PC-9 (cell line): ENCODE data around the gene MPEG1.

ENCODE experiments used
- EZH2 ChIP-seq: fragments of 200-600 bp; sonication (generic); IDR thresholded peaks from 2 replicates; pipeline ENCODE4 v1.8.0; 2017; ENCODE audit warnings: antibody characterized with exemption, low read depth
- TF ChIP-seq, protein P1 (sequence below): fragments of 200-600 bp; sonication (generic); conservative IDR thresholded peaks from 2 replicates; pipeline ENCODE4 v1.6.1; 2017; ENCODE audit warnings: mixed run types, antibody characterized with exemption, mild to moderate bottlenecking, moderate library complexity

DNA sequence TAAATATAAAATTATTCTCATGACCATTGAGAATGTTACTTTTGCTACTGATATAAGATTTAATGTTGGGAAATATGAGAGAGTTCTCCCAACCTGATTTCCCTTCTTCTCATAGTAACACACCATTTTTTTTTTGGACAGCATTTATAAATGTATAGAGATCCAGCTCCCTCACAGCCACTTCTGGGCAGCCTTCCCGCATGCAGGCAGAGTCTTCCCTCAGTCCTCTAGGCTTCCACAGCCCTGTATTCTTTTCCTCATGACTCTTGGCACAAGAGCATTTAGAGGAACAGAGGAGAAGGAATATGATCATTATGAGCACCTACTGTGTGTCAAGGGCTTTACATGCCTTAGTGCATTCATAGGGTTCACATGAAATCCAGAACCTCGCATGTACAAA is 31.8 kb downstream of the MPEG1 start:
- TF ChIP-seq, protein P1, sequence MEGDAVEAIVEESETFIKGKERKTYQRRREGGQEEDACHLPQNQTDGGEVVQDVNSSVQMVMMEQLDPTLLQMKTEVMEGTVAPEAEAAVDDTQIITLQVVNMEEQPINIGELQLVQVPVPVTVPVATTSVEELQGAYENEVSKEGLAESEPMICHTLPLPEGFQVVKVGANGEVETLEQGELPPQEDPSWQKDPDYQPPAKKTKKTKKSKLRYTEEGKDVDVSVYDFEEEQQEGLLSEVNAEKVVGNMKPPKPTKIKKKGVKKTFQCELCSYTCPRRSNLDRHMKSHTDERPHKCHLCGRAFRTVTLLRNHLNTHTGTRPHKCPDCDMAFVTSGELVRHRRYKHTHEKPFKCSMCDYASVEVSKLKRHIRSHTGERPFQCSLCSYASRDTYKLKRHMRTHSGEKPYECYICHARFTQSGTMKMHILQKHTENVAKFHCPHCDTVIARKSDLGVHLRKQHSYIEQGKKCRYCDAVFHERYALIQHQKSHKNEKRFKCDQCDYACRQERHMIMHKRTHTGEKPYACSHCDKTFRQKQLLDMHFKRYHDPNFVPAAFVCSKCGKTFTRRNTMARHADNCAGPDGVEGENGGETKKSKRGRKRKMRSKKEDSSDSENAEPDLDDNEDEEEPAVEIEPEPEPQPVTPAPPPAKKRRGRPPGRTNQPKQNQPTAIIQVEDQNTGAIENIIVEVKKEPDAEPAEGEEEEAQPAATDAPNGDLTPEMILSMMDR = no peak
- TF ChIP-seq EZH2 = no peak
